ENCODE results near the gene RAVER1. TPM values are rescaled to one million over a fixed set of nuclear protein-coding genes. Genes with fewer than 3 reads are reported as not detected.
A peak's percentile ranks its signal among the peaks of the same experiment; 100 is the strongest.

The RAVER1 gene
- total and polyA plus RNA-seq, 2 of the 13 experiments (the other 11 are each of a cell fraction or from before 2014, with no cell fraction given) = 3.6 to 7.9 TPM

DNA sequence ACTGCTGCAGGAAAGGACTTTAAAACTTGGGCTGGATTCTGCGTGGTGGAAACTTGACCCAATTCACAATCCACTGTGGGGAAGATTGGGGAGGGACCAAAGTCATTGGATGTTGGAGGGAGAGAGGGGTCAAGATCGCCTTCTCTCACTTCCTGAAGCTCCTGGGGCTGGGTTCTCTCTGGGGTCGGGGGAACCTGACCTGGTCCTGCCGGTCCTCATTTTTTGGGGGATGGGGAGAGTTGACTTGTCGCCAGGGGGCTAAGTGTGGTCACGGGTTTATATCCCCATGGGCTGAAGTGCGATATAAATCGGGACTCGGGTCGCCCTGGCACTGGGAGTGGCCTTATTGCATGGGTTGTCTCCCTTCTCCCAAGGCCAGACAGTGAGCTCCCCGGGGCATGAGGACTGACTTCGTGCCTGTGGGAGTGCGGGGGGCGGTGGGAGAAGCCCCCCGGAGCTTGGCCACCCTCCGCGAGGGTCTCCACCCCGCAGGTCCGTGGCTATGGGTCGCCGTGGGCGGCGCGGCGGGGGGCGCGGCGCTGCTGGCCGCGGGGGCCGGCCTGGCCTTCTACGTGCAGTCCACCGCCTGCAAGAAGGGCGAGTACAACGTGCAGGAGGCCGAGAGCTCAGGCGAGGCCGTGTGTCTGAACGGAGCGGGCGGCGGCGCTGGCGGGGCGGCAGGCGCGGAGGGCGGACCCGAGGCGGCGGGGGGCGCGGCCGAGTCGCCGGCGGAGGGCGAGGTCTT lies 37.3 kb downstream of the RAVER1 start (continued):
- TF ChIP-seq, protein P1, sequence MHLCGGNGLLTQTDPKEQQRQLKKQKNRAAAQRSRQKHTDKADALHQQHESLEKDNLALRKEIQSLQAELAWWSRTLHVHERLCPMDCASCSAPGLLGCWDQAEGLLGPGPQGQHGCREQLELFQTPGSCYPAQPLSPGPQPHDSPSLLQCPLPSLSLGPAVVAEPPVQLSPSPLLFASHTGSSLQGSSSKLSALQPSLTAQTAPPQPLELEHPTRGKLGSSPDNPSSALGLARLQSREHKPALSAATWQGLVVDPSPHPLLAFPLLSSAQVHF (CRISPR knock-in tag; IDR thresholded peaks at IDR 0.05) = no peak
- TF ChIP-seq TBX2 (CRISPR knock-in tag; IDR thresholded peaks at IDR 0.05; ENCODE audit: borderline replicate concordance) (no peak), TMF1 (CRISPR knock-in tag; IDR thresholded peaks at IDR 0.05; ENCODE audit: low read depth) (peak; percentile 46; the same call in 1 of the 2 replicates), RCOR2 (CRISPR knock-in tag; IDR thresholded peaks at IDR 0.05) (no peak), MIXL1 (CRISPR knock-in tag; IDR thresholded peaks at IDR 0.05) (no peak), NR2F2 (IDR thresholded peaks at IDR 0.05; ENCODE audit: borderline replicate concordance, low read depth) (no peak), SRSF4 (IDR thresholded peaks at IDR 0.05; ENCODE audit: low read depth, low read length, poor library complexity, severe bottlenecking) (no peak), STAG1 (CRISPR knock-in tag; IDR thresholded peaks at IDR 0.05) (no peak), KDM5B (CRISPR knock-in tag; IDR thresholded peaks at IDR 0.05; ENCODE audit: borderline replicate concordance) (peak; percentile 84; the same call in 1 of the 2 replicates), HDAC2 (CRISPR knock-in tag; IDR thresholded peaks at IDR 0.05) (no peak), MAFK (conservative IDR thresholded peaks at IDR 0.05 in 1 of 2, IDR thresholded peaks at IDR 0.05 in 1 of 2; ENCODE audit: low read length in 2 of 2) (no peak), FOXA3 (CRISPR knock-in tag; IDR thresholded peaks at IDR 0.05) (no peak), ZNF180 (CRISPR knock-in tag; IDR thresholded peaks at IDR 0.05; ENCODE audit: borderline replicate concordance, low read depth) (no peak), ZBTB25 (CRISPR knock-in tag; IDR thresholded peaks at IDR 0.05) (no peak), ZSCAN20 (CRISPR knock-in tag; IDR thresholded peaks at IDR 0.05; ENCODE audit: borderline replicate concordance) (no peak), PITX1 (CRISPR knock-in tag; IDR thresholded peaks at IDR 0.05) (no peak), ZNF607 (CRISPR knock-in tag; IDR thresholded peaks at IDR 0.05; ENCODE audit: borderline replicate concordance) (0 out of 2 replicates have a peak, but pooled peaks have one; percentile 50), PHF21A (CRISPR knock-in tag; IDR thresholded peaks at IDR 0.05) (no peak), ZIK1 (CRISPR knock-in tag; IDR thresholded peaks at IDR 0.05; ENCODE audit: borderline replicate concordance, low read depth) (peak; percentile 56; the same call in 1 of the 2 replicates), U2AF1 (optimal IDR thresholded peaks at IDR 0.05; ENCODE audit: low read depth, low read length) (no peak)
- TF ChIP-seq, protein P2, sequence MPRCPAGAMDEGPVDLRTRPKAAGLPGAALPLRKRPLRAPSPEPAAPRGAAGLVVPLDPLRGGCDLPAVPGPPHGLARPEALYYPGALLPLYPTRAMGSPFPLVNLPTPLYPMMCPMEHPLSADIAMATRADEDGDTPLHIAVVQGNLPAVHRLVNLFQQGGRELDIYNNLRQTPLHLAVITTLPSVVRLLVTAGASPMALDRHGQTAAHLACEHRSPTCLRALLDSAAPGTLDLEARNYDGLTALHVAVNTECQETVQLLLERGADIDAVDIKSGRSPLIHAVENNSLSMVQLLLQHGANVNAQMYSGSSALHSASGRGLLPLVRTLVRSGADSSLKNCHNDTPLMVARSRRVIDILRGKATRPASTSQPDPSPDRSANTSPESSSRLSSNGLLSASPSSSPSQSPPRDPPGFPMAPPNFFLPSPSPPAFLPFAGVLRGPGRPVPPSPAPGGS (CRISPR knock-in tag; IDR thresholded peaks at IDR 0.05) = 0 out of 2 replicates have a peak, but pooled peaks have one; percentile 41
- TF ChIP-seq, protein P3, sequence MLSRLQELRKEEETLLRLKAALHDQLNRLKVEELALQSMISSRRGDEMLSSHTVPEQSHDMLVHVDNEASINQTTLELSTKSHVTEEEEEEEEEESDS (CRISPR knock-in tag; IDR thresholded peaks at IDR 0.05; ENCODE audit: borderline replicate concordance) = peak; percentile 24; the same call in 1 of the 2 replicates
- TF ChIP-seq, protein P4, sequence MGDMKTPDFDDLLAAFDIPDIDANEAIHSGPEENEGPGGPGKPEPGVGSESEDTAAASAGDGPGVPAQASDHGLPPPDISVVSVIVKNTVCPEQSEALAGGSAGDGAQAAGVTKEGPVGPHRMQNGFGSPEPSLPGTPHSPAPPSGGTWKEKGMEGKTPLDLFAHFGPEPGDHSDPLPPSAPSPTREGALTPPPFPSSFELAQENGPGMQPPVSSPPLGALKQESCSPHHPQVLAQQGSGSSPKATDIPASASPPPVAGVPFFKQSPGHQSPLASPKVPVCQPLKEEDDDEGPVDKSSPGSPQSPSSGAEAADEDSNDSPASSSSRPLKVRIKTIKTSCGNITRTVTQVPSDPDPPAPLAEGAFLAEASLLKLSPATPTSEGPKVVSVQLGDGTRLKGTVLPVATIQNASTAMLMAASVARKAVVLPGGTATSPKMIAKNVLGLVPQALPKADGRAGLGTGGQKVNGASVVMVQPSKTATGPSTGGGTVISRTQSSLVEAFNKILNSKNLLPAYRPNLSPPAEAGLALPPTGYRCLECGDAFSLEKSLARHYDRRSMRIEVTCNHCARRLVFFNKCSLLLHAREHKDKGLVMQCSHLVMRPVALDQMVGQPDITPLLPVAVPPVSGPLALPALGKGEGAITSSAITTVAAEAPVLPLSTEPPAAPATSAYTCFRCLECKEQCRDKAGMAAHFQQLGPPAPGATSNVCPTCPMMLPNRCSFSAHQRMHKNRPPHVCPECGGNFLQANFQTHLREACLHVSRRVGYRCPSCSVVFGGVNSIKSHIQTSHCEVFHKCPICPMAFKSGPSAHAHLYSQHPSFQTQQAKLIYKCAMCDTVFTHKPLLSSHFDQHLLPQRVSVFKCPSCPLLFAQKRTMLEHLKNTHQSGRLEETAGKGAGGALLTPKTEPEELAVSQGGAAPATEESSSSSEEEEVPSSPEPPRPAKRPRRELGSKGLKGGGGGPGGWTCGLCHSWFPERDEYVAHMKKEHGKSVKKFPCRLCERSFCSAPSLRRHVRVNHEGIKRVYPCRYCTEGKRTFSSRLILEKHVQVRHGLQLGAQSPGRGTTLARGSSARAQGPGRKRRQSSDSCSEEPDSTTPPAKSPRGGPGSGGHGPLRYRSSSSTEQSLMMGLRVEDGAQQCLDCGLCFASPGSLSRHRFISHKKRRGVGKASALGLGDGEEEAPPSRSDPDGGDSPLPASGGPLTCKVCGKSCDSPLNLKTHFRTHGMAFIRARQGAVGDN (CRISPR knock-in tag; IDR thresholded peaks at IDR 0.05) = peak; percentile 84

Measured in HepG2 (cell line).